ENCODE data around the gene ZFR2.

Gene ZFR2

GRCh38 chr19:3868770-3869456 lies at the start of gene ZFR2:
TSS of gene ZFR2 (minus strand) at chr19:3869038. CDS start at chr19:3869017, 21 bp downstream.
- no peak for TF ChIP-seq CTCF (conservative IDR thresholded peaks at IDR 0.05; ENCODE audit: control insufficient read depth, insufficient read depth, low read depth, low read length)
- no peak for DNase-seq (ENCODE audit: low read depth)
- no peak within 1 kb of the TSS for H3K4me3 ChIP-seq (ENCODE audit: control insufficient read depth, low read depth, low read length)

DNA sequence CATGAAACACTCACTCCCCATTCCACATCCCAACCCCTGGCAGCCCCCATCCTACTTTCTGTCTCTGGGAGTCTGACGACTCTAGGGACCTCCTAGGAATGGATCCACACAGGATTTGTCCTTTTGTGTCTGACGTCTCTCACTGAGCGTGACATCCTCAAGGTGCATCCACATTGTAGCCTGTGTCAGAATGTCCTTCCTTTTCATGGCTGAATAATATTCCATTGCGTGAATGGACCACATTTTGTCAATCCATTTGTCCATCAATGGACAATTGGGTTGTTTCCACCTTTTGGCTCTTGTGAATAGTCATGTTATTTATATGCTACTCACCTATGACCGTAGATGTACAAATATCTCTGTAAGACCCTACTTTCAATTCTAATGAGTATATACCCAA lies 47.2 kb upstream of the ZFR2 start:
- no peak overlapping the region for H3K4me3 ChIP-seq (ENCODE audit: control insufficient read depth, low read depth, low read length)
- DNase-seq (ENCODE audit: low read depth): no peak
- no peak for TF ChIP-seq CTCF (conservative IDR thresholded peaks at IDR 0.05; ENCODE audit: control insufficient read depth, insufficient read depth, low read depth, low read length)

DNA sequence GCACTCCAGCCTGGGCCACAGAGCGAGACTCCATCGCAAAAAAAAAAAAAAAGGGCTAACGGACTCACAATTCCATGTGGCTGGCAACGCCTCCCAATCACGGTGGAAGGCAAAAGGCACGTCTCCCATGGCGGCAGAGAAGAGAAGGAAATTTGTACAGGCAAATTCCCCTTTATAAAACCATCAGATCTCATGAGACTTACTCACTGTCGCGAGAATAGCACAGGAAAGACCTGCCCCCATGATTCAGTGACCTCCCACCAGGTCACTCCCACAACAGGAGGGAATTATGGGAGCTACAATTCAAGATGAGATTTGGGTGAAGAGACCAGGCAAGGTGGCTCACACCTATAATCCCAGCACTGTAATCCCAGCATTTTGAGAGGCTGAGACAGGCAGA lies 45.4 kb upstream of the ZFR2 start:
- no peak for DNase-seq (ENCODE audit: low read depth)
- H3K4me3 ChIP-seq (ENCODE audit: control insufficient read depth, low read depth, low read length): no peak overlapping the region
- no peak for TF ChIP-seq CTCF (conservative IDR thresholded peaks at IDR 0.05; ENCODE audit: control insufficient read depth, insufficient read depth, low read depth, low read length)

DNA sequence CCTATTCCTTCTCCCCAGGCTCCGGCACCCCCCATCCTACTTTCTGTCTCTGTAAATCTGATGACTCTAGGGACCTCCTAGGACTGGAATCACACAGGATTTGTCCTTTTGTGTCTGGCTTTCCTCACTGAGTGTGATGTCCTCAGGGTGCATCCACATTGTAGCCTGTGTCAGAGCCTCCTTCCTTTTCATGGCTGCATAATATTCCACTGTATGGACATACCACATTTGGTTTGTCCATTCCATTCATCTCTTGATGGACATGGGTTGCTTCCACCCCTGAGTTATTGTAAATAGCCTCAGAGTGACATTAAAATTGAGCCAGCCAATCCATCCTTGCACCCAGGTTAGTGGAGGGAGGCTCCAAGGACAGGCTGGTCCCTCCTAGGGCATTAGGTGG lies 41.3 kb upstream of the ZFR2 start:
- no peak for DNase-seq (ENCODE audit: low read depth)
- no peak overlapping the region for H3K4me3 ChIP-seq (ENCODE audit: control insufficient read depth, low read depth, low read length)
- TF ChIP-seq CTCF (conservative IDR thresholded peaks at IDR 0.05; ENCODE audit: control insufficient read depth, insufficient read depth, low read depth, low read length): no peak

- no peak overlapping the region for H3K4me3 ChIP-seq (ENCODE audit: control insufficient read depth, low read depth, low read length)
- DNase-seq (ENCODE audit: low read depth): no peak
- no peak for TF ChIP-seq CTCF (conservative IDR thresholded peaks at IDR 0.05; ENCODE audit: control insufficient read depth, insufficient read depth, low read depth, low read length)
These were observed 39.6 kb upstream of the ZFR2 start for GRCh38 chr19:3908266-3909054.

DNA sequence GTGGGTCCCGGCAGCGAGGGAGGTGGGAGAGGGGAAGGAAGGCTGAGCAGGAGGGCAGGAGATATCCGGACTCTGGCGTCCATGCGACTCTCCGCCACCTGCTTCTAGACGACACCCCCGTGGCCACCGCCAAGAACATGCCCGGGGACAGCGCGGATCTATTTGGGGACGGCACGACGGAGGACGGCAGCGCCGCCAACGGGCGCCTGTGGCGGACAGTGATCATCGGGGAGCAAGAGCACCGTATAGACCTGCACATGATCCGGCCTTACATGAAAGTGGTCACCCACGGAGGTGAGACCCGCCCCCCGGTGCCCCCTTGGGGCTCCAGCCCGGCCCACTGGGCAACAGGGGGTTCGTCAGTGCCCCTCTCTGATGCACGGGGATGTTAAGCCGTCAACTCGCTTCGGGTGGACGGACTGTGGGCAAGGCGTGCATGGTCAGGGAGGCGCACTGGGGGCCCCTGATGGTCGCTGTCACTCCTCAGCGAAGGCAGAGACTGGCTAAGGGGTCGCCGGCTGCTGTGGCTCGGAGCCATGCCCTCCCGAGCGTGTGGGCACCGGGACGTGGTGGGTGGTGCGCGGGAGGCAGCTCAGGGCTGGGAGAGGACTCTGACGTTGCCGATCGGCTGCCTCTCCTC lies 38.9 kb upstream of the ZFR2 start:
- H3K4me3 ChIP-seq (ENCODE audit: control insufficient read depth, low read depth, low read length): no peak overlapping the region
- DNase-seq (ENCODE audit: low read depth): no peak
- no peak for TF ChIP-seq CTCF (conservative IDR thresholded peaks at IDR 0.05; ENCODE audit: control insufficient read depth, insufficient read depth, low read depth, low read length)

All from fibroblast of mammary gland (primary cell).